NB4 (cell line): Measurements from ENCODE around the gene CLEC16A.

Source experiments
- DNase-seq: peaks from one replicate; pipeline ENCODE4 v3.0.0; 2010; ENCODE audit warnings: low read depth
- H3K4me3 ChIP-seq: one replicate; pipeline ENCODE4 v1.5.1; 2011; ENCODE audit warnings: mild to moderate bottlenecking, low read depth, low read length, moderate library complexity
- MYC ChIP-seq: IDR thresholded peaks from 2 replicates; pipeline ENCODE4 v1.6.1; 2011; ENCODE audit warnings: low read depth, low read length
- POLR2A ChIP-seq: IDR thresholded peaks from 2 replicates; pipeline ENCODE4 v1.6.1; 2011; ENCODE audit warnings: mild to moderate bottlenecking; ENCODE audit not compliant: insufficient read length; ENCODE audit errors: extremely low read depth
- TF ChIP-seq, protein P1 (sequence below): IDR thresholded peaks from one replicate; pipeline ENCODE4 v1.5.1; 2012; ENCODE audit warnings: low read depth, low read length
- TF ChIP-seq, protein P2 (sequence below): IDR thresholded peaks from 2 replicates; pipeline ENCODE4 v1.6.1; 2011; ENCODE audit warnings: low read depth, low read length

CLEC16A gene

DNA sequence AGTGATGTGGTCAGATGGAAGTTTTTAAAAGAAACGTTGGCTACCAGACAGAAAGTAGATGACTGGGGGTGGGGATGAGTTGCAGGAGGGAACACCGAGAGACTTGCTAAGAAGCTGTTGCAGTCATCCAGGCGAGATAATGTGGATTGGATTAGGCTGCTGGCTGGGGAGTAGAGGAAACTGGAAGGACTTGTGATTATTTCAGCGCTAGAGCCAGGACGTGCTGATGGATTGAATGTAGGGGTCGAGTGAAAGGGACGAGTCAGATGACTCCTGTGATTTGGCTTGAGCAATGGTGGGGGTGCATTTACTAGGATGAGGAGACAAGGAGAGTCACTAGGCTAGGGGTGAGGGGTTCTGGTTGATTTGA, 88.5 kb downstream of the CLEC16A start:
- no peak overlapping the region for H3K4me3 ChIP-seq
- TF ChIP-seq MYC (no peak), POLR2A (no peak)
- TF ChIP-seq, protein P1, sequence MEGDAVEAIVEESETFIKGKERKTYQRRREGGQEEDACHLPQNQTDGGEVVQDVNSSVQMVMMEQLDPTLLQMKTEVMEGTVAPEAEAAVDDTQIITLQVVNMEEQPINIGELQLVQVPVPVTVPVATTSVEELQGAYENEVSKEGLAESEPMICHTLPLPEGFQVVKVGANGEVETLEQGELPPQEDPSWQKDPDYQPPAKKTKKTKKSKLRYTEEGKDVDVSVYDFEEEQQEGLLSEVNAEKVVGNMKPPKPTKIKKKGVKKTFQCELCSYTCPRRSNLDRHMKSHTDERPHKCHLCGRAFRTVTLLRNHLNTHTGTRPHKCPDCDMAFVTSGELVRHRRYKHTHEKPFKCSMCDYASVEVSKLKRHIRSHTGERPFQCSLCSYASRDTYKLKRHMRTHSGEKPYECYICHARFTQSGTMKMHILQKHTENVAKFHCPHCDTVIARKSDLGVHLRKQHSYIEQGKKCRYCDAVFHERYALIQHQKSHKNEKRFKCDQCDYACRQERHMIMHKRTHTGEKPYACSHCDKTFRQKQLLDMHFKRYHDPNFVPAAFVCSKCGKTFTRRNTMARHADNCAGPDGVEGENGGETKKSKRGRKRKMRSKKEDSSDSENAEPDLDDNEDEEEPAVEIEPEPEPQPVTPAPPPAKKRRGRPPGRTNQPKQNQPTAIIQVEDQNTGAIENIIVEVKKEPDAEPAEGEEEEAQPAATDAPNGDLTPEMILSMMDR, result no peak
- TF ChIP-seq, protein P2, sequence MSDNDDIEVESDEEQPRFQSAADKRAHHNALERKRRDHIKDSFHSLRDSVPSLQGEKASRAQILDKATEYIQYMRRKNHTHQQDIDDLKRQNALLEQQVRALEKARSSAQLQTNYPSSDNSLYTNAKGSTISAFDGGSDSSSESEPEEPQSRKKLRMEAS, result no peak
- DNase-seq, result no peak

DNA sequence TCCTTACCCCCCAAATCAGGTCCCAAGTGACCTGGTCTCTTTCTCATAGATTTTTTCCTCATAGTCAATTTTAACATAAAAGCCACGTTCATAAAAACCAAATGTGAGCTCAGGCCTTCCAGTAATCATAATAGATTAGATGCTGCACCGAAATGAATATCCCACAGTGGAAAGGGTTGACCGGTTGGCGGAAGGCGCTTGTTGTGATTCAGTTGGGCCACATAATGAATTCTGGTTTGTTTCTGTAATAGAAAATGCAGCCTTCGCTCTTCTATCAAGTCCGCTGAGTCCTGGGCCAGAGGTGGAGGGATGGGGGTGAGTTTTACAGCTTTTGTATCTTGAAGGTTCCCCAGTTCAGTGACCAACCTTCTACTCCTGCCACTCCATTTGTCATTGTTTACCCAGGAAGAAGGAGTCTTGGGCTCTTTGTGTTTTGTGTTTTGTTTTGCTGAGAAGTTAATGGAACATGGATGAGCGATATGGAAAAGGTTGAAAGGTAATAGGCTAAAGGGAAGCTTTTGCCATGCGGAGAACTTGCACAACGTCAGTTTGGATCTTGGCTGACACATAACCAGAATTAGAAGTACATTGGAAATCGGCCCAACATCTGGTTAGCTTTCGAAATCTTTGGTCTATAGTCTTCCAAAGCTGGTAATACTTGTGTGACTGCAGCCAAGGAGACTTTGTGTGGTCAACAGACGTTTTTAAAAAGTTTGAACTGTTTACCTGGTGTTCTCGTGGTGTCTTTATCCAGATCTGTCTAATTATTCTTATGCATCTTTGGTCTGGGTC, 89.5 kb downstream of the CLEC16A start:
- TF ChIP-seq, protein P2, result no peak
- H3K4me3 ChIP-seq, result no peak overlapping the region
- DNase-seq, result no peak

DNA sequence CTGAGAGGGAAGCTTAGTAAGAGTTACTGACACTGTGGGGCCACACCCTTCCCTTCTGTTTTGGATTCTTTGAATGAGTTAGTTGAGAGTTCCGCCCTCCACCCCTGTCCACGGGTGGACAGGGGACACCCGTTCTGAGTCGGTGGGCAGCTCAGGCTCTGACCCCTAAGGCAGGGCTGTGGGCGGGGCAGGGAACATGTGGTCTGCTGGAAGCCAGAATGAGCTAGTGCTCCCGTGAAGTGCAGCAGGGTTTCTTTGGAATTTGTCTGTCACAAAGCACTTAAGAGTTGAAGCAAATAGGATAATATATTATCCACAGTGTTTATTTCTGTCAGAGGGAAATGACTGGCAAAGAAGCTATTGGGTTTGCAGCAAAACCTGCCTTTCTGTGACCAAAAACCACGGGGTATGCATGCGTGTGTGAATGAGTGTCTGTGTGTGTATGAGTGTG, 90.1 kb downstream of the CLEC16A start:
- TF ChIP-seq, protein P2, result no peak
- no peak for TF ChIP-seq POLR2A
- TF ChIP-seq, protein P1, result no peak
- no peak for TF ChIP-seq MYC
- DNase-seq, result no peak
- no peak overlapping the region for H3K4me3 ChIP-seq

DNA sequence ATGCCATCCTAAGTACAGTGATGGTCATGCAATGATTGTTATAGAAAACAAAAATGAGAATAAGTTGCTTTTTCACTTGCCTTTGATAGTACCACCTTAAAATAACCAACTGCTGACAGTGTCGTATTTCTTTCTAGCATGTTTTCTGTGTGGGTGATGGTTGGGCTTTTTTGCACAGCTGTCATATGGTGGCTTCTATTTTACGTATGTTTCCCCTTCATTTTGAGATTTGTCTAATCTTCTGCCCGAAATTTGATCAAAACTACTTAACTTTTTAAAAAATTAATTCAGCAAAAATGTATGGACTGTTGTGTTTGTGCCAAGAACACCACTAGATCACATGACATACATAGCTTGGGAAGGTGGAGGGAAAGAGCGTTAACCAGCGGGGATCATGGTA, 90.7 kb downstream of the CLEC16A start:
- no peak for DNase-seq
- H3K4me3 ChIP-seq, result no peak overlapping the region

DNA sequence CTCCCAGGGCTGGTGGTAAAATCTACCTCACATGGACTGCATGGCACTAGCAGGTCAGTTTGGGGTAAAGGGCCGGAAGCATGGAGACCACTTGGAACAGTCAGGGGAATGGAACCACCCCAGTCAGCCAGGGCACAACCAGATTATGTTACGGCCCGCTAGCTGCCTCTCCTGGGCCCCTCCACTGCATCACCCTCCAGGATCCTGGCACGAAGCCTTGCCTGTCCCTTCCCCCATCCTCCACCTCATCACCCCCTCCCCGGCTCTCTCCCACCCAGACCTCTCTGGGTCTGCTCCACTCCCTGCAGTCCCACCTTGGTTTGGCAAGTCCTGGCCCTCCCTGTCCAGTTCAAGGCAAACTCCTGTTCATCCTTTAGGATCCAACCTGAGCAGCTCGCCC, 91.7 kb downstream of the CLEC16A start:
- TF ChIP-seq, protein P1, result no peak
- TF ChIP-seq POLR2A (no peak), MYC (no peak)
- TF ChIP-seq, protein P2, result no peak
- no peak for DNase-seq
- no peak overlapping the region for H3K4me3 ChIP-seq

More for the DNA sequence above, 90.7 kb downstream of the CLEC16A start:
- TF ChIP-seq MYC (no peak), POLR2A (no peak)
- TF ChIP-seq, protein P1, result no peak
- TF ChIP-seq, protein P2, result no peak

DNA sequence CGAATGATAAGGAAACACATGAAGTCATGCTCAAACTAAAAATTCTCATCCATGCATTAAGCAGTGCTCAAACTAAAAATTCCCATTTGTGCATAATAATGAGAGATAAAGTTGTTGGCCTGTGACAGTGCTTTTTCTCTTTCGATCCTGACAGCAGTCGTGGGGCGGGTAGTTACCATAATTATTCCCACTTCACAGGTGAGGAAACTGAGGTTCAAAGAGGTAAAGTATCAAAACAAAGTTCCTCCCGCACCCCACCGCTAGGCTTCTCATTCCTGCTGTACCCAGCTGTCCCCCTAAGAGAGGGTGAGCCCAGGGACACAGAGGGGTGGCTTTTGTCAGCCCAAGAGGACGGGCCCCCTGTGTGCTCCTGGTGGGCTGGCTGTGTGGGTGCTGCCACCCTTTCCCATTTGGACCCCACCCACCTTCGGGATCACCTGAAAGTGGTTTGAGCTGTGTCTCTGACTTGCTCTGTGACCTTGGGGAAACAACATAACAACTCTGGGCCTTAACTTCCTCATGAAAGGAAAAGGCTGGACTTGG, 92.6 kb downstream of the CLEC16A start:
- DNase-seq, result no peak
- TF ChIP-seq POLR2A (no peak), MYC (no peak)
- TF ChIP-seq, protein P1, result no peak
- TF ChIP-seq, protein P2, result no peak
- no peak overlapping the region for H3K4me3 ChIP-seq
